Kasumi-1 (cell line): ENCODE measurements around the gene DUSP22.
"Not testable (repeated sequence)": the region's sequence is repeated elsewhere in the genome, so short reads cannot be mapped to it uniquely, and the experiment has no call there.

ENCODE experiments used
- DNase-seq, 2 experiments: peaks; one replicate each; lab custom pipeline; 2025; lab: John Stamatoyannopoulos, UW

Gene DUSP22

GRCh38 chr6:323730-324088 is 31.4 kb downstream of the DUSP22 start:
- DNase-seq, result no peak

GRCh38 chr6:324116-324728 is 31.9 kb downstream of the DUSP22 start:
- no peak for DNase-seq

GRCh38 chr6:324729-325125 is 32.4 kb downstream of the DUSP22 start:
- DNase-seq, result no peak

- not testable (repeated sequence) for DNase-seq
These were observed 33.0 kb downstream of the DUSP22 start for GRCh38 chr6:325161-325860.

GRCh38 chr6:326066-326465 is 33.8 kb downstream of the DUSP22 start:
- DNase-seq, result not testable (repeated sequence)

- no peak for DNase-seq
These were observed 34.7 kb downstream of the DUSP22 start for GRCh38 chr6:326896-327537.

- no peak for DNase-seq
These were observed 35.3 kb downstream of the DUSP22 start for GRCh38 chr6:327538-328116.

- DNase-seq, result no peak
These were observed 35.9 kb downstream of the DUSP22 start for GRCh38 chr6:328136-328670.

GRCh38 chr6:328924-329323 is 36.6 kb downstream of the DUSP22 start:
- no peak for DNase-seq

GRCh38 chr6:329888-330691 is 37.8 kb downstream of the DUSP22 start:
- DNase-seq, result no peak

- DNase-seq, result no peak
These were observed 38.7 kb downstream of the DUSP22 start for GRCh38 chr6:330948-331347.

- DNase-seq, result no peak
These were observed 39.6 kb downstream of the DUSP22 start for GRCh38 chr6:331622-332521.

GRCh38 chr6:332671-333070 is 40.4 kb downstream of the DUSP22 start:
- no peak for DNase-seq

- no peak for DNase-seq
These were observed 41.2 kb downstream of the DUSP22 start for GRCh38 chr6:333379-334002.

- no peak for DNase-seq
These were observed 42.5 kb downstream of the DUSP22 start for GRCh38 chr6:334536-335510.

GRCh38 chr6:335572-335971 is 43.3 kb downstream of the DUSP22 start:
- DNase-seq, result no peak

- DNase-seq, result no peak
These were observed 44.1 kb downstream of the DUSP22 start for GRCh38 chr6:336159-337114.

- no peak for DNase-seq
These were observed 45.6 kb downstream of the DUSP22 start for GRCh38 chr6:337805-338368.
